Nephron progenitor cell (in vitro differentiated cells): ENCODE measurements around the gene AXIN2.
"Not testable (repeated sequence)": the region's sequence is repeated elsewhere in the genome, so short reads cannot be mapped to it uniquely, and the experiment has no call there.

Experiments
- DNase-seq: peaks from one replicate; pipeline ENCODE4 v3.0.0; 2021
- H3K27ac Mint-ChIP-seq: 2 replicates; pipeline ENCODE4 v1.8.0; 2021; ENCODE audit warnings: mild to moderate bottlenecking, moderate library complexity, mixed read lengths
- H3K27me3 Mint-ChIP-seq: 2 replicates; pipeline ENCODE4 v1.8.0; 2021; ENCODE audit warnings: mild to moderate bottlenecking, low read depth, mixed read lengths; ENCODE audit not compliant: poor library complexity
- H3K36me3 Mint-ChIP-seq: 2 replicates; pipeline ENCODE4 v1.8.0; 2021; ENCODE audit warnings: low read depth, mixed read lengths
- H3K4me1 Mint-ChIP-seq: 2 replicates; pipeline ENCODE4 v1.8.0; 2021; ENCODE audit warnings: mixed read lengths
- H3K4me3 Mint-ChIP-seq: 2 replicates; pipeline ENCODE4 v1.8.0; 2021; ENCODE audit warnings: mild to moderate bottlenecking, moderate library complexity, mixed read lengths
- H3K9me3 Mint-ChIP-seq: 2 replicates; pipeline ENCODE4 v1.8.0; 2021; ENCODE audit warnings: mild to moderate bottlenecking, moderate library complexity, mixed read lengths
- TF ChIP-seq, protein P1 (sequence below): fragments of 200-600 bp; sonication (generic); IDR thresholded peaks from 2 replicates; pipeline ENCODE4 v1.5.0; 2021; ENCODE audit warnings: antibody characterized with exemption

Gene AXIN2

DNA sequence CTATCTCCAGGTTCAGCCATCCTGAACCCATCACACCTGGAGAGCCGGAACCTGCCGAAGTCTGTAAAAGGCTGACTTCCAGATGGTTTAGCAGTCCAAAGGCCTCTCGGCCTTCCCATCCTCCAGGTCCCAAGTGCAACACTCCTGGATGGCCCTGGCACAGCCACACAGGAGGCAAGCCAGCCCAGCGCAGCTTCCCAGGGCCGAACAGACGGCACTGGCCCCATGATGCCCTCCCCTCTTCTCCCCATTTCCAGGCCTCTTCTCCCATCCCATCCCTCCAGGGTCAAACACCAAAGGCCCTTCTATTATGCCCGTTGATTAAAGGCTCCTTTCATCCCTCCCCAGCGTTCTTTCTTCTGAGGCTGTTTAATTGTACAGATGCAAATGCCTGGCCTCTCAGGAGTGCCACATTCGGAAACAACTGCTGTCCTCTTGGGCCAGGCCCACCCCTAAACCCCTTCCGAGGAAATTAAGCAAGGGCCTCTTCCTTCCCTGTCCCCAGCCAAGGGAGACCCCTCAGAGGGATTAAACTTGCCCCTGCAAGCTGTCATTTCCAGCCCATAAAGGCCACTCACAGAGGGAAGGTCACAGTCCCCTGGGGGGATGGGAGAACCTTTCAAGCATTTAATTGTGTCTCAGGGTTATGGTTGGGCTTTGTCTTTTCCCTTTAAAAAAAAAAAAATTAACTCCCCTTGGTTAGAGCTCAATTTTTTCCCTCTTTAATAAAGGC lies 30.8 kb downstream of the AXIN2 start:
- peaks cover 65% of the 10 kb centered on the region for H3K4me1 Mint-ChIP-seq
- H3K27ac Mint-ChIP-seq, result peak overlapping the region; percentile 98
- peaks cover 56% of the 10 kb centered on the region for H3K36me3 Mint-ChIP-seq
- no peaks in the 10 kb centered on the region for H3K9me3 Mint-ChIP-seq
- peak; percentile 53 for DNase-seq
- H3K27me3 Mint-ChIP-seq, result no peaks in the 10 kb centered on the region
- peak overlapping the region; percentile 60 for H3K4me3 Mint-ChIP-seq
- TF ChIP-seq, protein P1, sequence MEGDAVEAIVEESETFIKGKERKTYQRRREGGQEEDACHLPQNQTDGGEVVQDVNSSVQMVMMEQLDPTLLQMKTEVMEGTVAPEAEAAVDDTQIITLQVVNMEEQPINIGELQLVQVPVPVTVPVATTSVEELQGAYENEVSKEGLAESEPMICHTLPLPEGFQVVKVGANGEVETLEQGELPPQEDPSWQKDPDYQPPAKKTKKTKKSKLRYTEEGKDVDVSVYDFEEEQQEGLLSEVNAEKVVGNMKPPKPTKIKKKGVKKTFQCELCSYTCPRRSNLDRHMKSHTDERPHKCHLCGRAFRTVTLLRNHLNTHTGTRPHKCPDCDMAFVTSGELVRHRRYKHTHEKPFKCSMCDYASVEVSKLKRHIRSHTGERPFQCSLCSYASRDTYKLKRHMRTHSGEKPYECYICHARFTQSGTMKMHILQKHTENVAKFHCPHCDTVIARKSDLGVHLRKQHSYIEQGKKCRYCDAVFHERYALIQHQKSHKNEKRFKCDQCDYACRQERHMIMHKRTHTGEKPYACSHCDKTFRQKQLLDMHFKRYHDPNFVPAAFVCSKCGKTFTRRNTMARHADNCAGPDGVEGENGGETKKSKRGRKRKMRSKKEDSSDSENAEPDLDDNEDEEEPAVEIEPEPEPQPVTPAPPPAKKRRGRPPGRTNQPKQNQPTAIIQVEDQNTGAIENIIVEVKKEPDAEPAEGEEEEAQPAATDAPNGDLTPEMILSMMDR, result no peak

DNA sequence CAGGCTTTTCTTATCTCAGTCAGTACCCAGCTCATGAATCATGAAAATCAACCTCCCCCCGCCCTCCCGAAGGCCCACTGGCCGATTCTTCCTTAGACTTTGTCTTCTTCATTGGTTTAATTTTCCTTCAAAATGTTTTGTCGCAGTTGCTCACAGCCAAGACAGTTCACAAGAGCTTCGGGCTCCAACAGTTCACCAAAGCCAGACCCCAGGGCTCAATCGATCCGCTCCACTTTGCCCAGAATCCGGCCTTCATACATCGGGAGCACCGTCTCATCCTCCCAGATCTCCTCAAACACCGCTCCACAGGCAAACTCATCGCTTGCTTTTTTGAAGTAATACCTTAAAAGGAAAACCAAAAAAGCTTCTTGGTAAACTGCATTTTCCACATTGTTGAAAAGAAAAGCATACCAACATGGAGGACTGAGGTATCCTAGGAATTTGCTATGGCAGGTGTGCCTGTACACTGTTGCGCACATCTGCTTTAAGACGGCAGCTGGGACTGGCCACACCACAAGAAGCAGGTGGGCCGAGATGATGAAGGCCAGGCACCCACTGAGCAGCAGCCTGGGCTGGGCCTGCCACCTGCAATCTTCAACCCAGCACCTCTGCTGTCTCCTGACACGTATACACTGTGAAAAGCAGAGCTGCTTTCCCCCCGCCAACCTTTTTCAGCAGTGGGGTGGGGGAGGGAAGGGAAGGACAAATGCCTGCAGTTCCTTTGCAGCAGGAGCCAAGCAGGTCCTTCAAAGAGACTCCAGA lies 31.5 kb downstream of the AXIN2 start:
- Mint-ChIP-seq H3K27ac (peak overlapping the region; percentile 11), H3K9me3 (no peaks in the 10 kb centered on the region), H3K27me3 (no peaks in the 10 kb centered on the region), H3K4me3 (no peak overlapping the region), H3K4me1 (peaks cover 59% of the 10 kb centered on the region), H3K36me3 (peaks cover 48% of the 10 kb centered on the region)
- TF ChIP-seq, protein P1, result no peak
- DNase-seq, result no peak

DNA sequence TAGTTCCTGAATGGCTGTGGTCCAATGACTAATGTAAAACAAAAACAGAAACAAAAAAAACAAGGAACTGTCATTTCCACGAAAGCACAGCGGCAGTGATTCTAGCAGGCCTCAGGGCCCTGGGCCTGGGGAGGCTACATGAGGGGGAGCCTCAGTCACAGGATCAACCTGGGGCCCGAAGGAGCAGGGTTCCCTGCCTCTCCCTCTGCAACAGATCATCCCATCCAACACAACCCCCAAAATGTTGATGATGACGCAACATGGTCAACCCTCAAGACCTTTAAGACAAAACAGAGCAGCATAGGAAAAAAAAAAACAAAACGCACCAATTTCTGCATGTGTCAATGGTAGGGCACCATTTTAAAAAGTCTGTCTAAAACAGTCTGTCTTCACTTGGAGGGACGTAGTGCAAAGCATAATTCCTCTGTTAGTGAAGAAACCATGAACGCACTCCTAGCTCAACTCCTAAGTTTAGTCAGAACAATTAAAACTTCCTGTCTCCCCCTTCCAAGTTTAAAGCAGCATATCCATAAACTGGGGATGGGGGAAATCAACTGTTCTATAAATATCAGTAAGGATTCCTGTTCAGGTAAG lies 32.3 kb downstream of the AXIN2 start:
- Mint-ChIP-seq H3K4me1 (peaks cover 61% of the 10 kb centered on the region), H3K36me3 (peaks cover 42% of the 10 kb centered on the region), H3K4me3 (no peak overlapping the region), H3K27me3 (no peaks in the 10 kb centered on the region), H3K27ac (peak overlapping the region; percentile 11), H3K9me3 (no peaks in the 10 kb centered on the region)
- no peak for DNase-seq
- TF ChIP-seq, protein P1, result no peak

DNA sequence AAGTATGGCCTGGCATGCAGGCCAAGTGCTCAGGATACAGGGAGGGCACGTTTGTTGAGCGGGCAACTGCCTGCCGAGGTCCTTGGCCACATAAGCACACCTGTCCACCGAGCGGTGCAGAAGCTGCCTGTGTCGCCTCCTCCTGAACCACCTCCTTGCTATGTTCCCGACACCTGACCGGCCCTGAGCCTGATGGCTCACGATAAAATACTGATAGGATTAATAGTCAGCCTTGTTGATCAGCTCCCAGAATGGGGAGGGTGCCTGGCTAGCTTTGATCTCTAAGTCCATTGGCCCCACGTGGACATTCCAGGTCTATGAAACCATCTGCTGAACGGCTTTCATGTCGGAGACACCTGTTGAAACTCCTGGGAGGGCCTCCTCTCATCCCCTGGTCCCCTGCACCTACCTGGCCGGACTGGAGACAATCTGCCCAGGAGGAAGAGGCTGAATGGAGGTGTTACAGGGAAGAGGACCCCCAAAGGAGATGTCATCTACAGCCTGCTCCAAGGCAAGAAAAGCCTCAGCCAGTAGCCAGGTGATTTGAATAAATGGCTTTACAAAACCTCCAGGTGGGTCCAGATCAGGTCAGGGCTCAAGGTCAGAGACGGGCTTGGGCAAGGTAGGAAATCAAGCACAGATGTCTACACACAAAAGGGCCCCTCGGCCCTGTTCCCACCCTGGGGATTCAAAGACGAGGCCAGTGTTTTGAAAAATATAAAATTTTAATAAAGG lies 33.4 kb downstream of the AXIN2 start:
- H3K27me3 Mint-ChIP-seq, result no peaks in the 10 kb centered on the region
- H3K36me3 Mint-ChIP-seq, result peaks cover 37% of the 10 kb centered on the region
- H3K4me1 Mint-ChIP-seq, result peaks cover 61% of the 10 kb centered on the region
- no peaks in the 10 kb centered on the region for H3K9me3 Mint-ChIP-seq
- H3K27ac Mint-ChIP-seq, result no peak overlapping the region
- DNase-seq, result no peak
- TF ChIP-seq, protein P1, result no peak
- H3K4me3 Mint-ChIP-seq, result no peak overlapping the region

DNA sequence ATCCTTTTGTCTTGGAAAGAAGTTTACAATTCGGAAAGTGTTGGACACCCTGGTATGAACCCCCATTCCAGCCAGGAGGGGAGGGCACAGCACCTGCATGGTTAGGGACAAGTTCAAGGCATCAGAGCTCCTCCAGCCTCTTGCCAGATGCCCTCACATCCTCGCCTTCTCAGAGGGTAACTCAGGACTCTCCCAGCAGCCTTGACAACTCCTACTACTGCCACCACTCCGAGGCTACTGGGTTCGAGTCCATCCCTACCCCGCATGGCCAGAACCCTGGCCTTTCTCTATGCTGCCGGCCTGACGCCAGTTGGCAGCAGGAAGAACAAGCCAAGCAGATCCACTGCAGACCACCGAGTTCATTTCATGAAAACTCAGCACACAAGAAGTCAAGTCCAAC lies 34.1 kb downstream of the AXIN2 start:
- Mint-ChIP-seq H3K4me3 (no peak overlapping the region), H3K27me3 (no peaks in the 10 kb centered on the region), H3K27ac (no peak overlapping the region), H3K36me3 (peaks cover 37% of the 10 kb centered on the region), H3K4me1 (peaks cover 61% of the 10 kb centered on the region), H3K9me3 (no peaks in the 10 kb centered on the region)
- TF ChIP-seq, protein P1, result no peak
- DNase-seq, result no peak

DNA sequence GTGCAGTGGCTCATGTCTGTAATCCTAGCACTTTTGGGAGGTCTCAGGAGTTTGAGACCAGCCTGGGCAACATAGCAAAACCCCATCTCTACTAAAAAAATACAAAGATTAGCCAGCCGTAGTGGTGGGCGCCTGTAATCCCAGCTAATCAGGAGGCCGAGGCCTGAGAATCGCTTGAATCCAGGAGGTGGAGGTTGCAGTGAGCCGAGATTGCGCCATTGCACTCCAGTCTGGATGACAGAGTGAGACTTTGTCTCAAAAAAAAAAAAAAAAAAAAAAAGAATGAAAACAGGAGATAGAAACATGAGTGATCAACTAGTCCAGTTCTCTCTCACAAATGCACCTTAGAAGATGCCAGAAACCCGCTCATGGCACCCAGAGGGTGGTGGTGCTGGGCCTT lies 34.6 kb downstream of the AXIN2 start:
- H3K9me3 Mint-ChIP-seq, H3K27me3 Mint-ChIP-seq, DNase-seq, H3K4me3 Mint-ChIP-seq, H3K27ac Mint-ChIP-seq: not testable (repeated sequence)
- peaks cover 32% of the 10 kb centered on the region for H3K36me3 Mint-ChIP-seq
- peaks cover 61% of the 10 kb centered on the region for H3K4me1 Mint-ChIP-seq
